ENCODE measurements around the gene FRMD7.
"Not testable (repeated sequence)": the region's sequence is repeated elsewhere in the genome, so short reads cannot be mapped to it uniquely, and the experiment has no call there.

The FRMD7 gene

GRCh38 chrX:132063334-132063733, 64.5 kb downstream of the FRMD7 start:
- H3K4me3 ChIP-seq (ENCODE audit: control insufficient read depth, low read depth, low read length), result no peak overlapping the region
- no peak for DNase-seq (ENCODE audit: low read depth)
- TF ChIP-seq CTCF (conservative IDR thresholded peaks at IDR 0.05; ENCODE audit: control insufficient read depth, insufficient read depth, low read depth, low read length), result no peak

GRCh38 chrX:132059973-132060540, 67.8 kb downstream of the FRMD7 start:
- TF ChIP-seq CTCF (conservative IDR thresholded peaks at IDR 0.05; ENCODE audit: control insufficient read depth, insufficient read depth, low read depth, low read length), result no peak
- no peak for DNase-seq (ENCODE audit: low read depth)
- no peak overlapping the region for H3K4me3 ChIP-seq (ENCODE audit: control insufficient read depth, low read depth, low read length)

- no peak for DNase-seq (ENCODE audit: low read depth)
- no peak overlapping the region for H3K4me3 ChIP-seq (ENCODE audit: control insufficient read depth, low read depth, low read length)
- no peak for TF ChIP-seq CTCF (conservative IDR thresholded peaks at IDR 0.05; ENCODE audit: control insufficient read depth, insufficient read depth, low read depth, low read length)
Observed at GRCh38 chrX:132058975-132059374, 68.8 kb downstream of the FRMD7 start.

GRCh38 chrX:132058050-132058449, 69.8 kb downstream of the FRMD7 start:
- TF ChIP-seq CTCF (conservative IDR thresholded peaks at IDR 0.05; ENCODE audit: control insufficient read depth, insufficient read depth, low read depth, low read length), result no peak
- no peak overlapping the region for H3K4me3 ChIP-seq (ENCODE audit: control insufficient read depth, low read depth, low read length)
- no peak for DNase-seq (ENCODE audit: low read depth)

DNA sequence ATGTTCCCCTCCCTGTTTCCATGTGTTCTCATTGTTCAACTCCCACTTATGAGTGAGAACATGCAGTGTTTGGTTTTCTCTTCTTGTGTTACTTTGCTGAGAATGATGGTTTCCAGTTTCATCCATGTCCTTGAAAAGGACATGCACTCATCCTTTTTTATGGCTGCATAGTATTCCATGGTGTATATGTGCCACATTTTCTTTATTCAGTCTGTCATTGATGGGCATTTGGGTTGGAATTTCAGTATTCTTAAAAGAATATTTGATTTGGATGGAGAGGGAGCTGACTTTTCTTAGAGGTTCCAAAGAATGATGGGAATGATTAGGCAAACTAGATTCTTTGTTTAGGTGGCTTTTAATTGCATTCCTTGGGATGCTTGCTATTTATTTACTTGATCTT, 76.0 kb downstream of the FRMD7 start:
- DNase-seq (ENCODE audit: low read depth); H3K4me3 ChIP-seq (ENCODE audit: control insufficient read depth, low read depth, low read length): not testable (repeated sequence)

GRCh38 chrX:132046533-132046932, 81.3 kb downstream of the FRMD7 start:
- TF ChIP-seq CTCF (conservative IDR thresholded peaks at IDR 0.05; ENCODE audit: control insufficient read depth, insufficient read depth, low read depth, low read length), result no peak
- no peak overlapping the region for H3K4me3 ChIP-seq (ENCODE audit: control insufficient read depth, low read depth, low read length)
- DNase-seq (ENCODE audit: low read depth), result no peak

DNA sequence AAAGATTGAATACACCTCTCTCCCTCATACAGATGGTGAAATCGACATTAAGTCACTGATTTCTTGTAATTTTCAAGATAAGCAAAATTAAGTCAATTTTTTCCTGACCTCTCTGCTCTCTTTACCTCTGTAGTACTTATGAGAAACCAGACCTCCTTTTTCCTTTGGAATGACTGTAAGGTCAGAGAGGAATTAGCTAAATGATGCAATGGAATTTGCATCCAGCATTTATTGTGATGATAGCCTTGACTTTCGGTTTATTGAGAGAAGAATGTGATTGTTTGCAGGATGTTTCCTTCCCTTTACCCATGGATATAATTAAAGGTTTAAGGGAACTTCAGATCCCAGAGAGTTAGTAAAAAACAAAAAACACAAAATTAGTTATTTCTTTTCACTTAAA, 82.4 kb downstream of the FRMD7 start:
- H3K4me3 ChIP-seq (ENCODE audit: control insufficient read depth, low read depth, low read length), result no peak overlapping the region
- no peak for TF ChIP-seq CTCF (conservative IDR thresholded peaks at IDR 0.05; ENCODE audit: control insufficient read depth, insufficient read depth, low read depth, low read length)
- DNase-seq (ENCODE audit: low read depth), result no peak

Measured in fibroblast of mammary gland (primary cell).